GM19372 (cell line): ENCODE measurements around the gene ZNF808.
A peak's percentile ranks its signal among the peaks of the same experiment; 100 is the strongest.
"Not testable (repeated sequence)": the region's sequence is repeated elsewhere in the genome, so short reads cannot be mapped to it uniquely, and the experiment has no call there.

ENCODE experiments used
- ATAC-seq: cut with Tn5 transposase; IDR thresholded peaks from one replicate; pipeline ENCODE4 v1.9.1; 2021; ENCODE audit warnings: mild to moderate bottlenecking, low read depth, moderate library complexity; ENCODE audit not compliant: unreplicated experiment

ZNF808 gene

GRCh38 chr19:52527134-52527955 is at the start of gene ZNF808:
ZNF808 (plus strand) TSS chr19:52527668; CDS start chr19:52543285, 15,617 bp downstream.
- peak; percentile 80 for ATAC-seq

GRCh38 chr19:52484111-52484743 is 43.2 kb upstream of the ZNF808 start:
- not testable (repeated sequence) for ATAC-seq

DNA sequence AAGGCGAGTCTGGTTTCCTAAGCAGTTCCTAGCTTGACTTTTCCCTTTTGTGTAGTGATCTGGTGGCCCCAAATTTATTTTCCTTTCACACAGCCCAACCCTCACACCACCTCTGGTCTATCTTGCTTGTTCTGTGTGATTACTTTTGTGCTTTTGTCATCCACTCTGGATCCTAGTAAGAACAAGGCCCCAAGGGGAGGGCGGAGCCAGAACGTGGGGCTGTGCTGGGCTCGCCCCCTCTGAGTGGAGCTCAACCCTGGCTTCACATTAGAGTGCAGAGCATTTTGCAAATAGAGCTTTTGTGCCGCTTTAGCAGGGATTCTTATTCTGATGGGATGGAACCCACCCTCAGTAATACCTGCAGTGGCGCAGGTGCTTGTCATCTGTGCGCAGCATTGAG is 42.4 kb upstream of the ZNF808 start:
- not testable (repeated sequence) for ATAC-seq

- not testable (repeated sequence) for ATAC-seq
These were observed 41.8 kb upstream of the ZNF808 start for GRCh38 chr19:52485561-52486240.

DNA sequence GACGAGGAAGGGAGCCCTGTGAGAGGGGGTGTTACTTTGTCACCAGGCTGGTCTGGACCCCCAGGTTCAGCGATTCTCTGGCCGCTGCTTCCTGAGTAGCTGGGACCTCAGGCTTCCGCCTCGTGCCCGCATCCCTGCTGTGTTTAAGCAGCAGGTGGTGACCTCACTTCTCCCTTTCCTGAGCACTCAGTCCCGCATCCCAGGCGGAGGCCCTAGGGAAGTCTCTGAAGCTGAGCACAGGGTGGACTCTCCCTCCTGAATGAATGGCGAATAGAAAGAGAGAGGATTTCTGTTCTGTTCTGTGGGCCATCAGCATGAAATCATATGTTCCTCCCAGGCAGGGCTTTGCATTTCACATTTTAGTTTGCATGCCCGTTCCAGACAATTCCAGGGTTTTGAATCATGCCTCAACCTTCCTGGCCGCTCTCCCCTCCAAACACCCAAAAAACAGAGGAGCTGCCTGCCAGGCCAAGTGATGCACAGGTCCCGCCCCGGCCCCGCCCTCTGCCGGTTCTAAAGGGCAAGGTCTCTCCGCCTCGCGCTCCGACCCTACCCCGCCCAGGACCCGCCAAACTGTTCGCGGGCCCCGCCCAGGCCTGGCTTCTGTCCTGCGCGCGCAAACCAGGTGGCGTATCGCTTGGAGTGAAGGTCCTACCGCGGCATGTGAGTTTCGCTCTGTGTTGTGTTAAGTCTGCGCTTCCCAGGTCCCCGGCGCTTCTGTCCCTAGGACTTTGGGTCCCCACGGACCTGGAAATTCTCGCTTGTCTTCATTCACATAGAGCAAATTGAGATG is 35.1 kb upstream of the ZNF808 start:
- ATAC-seq: no peak

DNA sequence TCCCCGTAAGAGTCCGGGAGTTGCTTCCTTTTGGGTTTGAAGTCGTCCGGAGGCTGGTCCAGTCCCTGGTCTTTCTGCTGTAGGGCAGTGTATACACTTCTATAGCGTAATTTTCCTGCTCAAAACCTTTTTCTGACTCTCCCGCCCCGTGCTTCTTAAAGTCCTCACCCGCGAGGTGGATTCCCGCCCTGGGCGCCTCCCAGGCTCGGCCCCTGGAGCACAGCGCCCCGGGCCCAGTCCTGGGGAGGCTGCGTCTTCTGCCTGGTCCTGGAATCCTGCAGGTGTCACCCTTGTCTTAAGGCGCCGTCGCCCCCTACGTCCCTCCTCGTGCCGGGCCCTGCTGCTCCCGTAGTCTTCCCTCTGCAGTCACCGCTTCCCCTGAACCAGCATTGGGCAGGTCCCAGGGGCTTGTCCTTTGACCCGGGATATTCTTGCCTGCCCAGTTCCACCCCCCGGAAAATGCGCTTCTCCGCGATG is 34.4 kb upstream of the ZNF808 start:
- ATAC-seq: no peak

DNA sequence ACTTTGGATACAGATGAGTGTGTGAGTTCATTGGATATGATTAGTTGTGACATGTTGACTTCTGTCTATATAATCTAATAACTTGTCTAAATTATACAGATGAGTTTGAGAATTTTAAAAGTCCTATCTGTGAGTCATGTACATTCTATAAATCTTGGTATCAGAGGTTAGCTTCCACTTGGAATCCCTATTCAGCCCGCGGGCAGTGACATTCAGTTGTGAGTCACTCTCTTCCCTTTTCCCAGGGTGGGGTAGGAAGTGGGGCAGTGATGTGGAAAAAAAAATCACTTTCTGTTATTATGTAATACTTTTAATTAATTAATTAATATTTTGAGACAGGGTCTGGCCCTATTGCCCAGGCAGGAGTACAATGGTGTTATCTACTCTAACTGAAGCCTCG is 33.0 kb upstream of the ZNF808 start:
- ATAC-seq: no peak

- no peak for ATAC-seq
These were observed 28.9 kb upstream of the ZNF808 start for GRCh38 chr19:52498571-52498970.

GRCh38 chr19:52500474-52500873 is 27.0 kb upstream of the ZNF808 start:
- not testable (repeated sequence) for ATAC-seq

DNA sequence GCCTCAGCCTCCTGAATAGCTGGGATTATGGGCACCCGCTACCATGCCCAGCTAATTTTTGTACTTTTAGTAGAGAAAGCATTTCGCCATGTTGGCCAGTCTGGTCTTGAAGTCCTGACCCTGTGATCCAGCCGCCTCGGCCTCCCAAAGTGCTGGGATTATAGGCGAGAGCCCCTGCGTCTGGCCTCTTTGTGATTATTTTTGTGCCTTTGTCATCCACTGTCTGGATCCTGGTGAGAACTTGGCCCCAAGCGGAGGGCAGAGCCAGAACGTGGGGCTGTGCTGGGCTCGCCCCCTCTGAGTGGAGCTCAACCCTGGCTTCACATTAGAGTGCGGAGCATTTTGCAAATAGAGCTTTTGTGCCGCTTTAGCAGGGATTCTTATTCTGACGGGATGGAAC is 26.5 kb upstream of the ZNF808 start:
- not testable (repeated sequence) for ATAC-seq

GRCh38 chr19:52507266-52507665 is 20.2 kb upstream of the ZNF808 start:
- no peak for ATAC-seq

DNA sequence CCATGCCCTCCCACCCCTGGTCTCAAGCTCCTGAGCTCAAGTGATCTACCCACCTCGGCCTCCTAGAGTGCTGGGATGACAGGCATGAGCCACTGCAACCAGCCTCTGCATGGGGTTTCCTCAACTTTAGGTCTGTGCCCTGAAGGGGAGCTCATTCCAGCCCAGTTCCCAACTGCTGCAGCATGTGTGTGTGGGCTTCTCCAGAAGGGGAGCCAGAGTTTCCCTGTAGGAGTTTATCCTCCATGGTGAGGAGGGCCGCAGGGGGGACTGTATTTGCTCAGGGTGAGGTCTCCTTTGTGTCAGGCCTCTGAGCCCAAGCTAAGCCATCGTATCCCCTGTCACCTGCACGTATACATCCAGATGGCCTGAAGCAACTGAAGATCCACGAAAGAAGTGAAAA is 11.3 kb upstream of the ZNF808 start:
- ATAC-seq: no peak

- no peak for ATAC-seq
These were observed 8.8 kb upstream of the ZNF808 start for GRCh38 chr19:52518646-52519045.

GRCh38 chr19:52519175-52519574 is 8.3 kb upstream of the ZNF808 start:
- ATAC-seq: not testable (repeated sequence)

DNA sequence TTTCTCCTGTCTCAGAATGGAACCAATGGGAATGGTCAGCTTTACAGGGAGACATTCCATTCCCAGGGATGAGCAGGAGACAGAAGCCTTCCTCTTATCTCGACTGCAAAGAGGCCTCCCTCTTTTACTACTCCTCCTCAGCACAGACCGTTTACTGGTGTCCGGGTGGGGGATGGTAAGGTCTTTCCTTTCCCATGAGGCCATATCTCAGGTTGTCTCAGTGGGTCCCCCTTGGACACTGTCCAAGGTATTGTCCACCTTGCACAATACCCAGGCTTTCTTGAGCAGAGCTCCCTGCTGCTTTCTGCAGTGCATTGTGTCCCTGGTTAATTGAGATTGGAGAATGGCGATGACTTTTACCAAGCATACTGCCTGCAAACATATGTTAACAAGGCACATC is 7.5 kb upstream of the ZNF808 start:
- ATAC-seq: no peak

- no peak for ATAC-seq
These were observed 4.9 kb upstream of the ZNF808 start for GRCh38 chr19:52522551-52522950.

DNA sequence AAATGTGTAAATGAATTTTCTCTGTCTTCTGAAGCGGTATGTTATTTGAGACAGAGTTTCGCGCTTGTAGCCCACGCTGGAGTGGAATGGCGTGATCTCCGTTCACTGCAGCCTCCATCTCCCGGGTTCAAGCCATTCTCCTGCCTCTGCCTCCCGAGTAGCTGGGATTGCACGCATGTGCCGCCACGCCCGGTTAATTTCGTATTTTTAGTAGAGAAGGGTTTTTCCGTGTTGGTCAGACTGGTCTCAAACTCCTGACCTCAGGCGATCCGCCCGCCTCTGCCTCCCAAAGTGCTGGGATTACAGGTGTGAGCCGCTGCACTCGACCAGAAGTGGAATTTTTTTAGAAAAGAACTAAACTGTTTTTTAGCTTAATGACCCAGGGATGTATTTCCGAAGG is 3.4 kb upstream of the ZNF808 start:
- no peak for ATAC-seq

GRCh38 chr19:52527956-52528351 is 486 bp downstream of the ZNF808 start:
- peak; percentile 15 for ATAC-seq

DNA sequence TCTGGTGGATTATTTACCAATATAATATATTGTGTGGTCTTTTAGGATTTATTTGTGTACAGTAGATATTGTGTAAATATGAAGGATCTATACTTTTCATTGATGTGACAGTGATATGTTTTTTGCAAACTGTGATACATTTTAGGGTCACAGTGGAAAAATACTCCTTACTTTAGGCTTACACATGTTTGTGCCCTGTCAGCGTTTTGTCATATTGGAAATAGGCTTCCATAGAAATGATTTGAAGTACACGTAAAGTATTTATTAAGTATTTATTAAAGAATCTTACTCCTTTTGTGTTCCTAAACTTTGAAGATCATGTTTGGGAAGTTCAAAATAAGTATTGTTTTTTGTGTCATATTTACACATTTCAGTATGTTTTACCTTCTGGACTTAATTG is 5.0 kb downstream of the ZNF808 start:
- no peak for ATAC-seq

DNA sequence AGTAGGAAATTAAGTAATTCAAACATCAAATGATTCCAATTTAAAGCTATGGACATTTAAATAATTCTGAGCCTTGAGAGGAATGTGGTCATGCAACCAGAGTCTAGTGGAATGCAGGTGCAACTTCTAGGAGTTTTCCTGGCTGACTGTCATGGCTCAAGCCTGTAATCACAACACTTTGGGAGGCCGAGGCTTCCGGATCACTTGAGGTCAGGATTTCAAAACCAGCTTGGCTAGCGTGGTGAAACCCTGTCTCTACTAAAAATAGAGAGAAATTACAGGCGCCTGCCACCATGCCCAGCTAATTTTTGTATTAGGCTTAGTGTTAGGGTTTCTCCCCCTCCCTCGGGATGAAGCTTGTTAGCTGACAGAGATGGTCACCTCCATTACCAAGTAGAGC is 6.4 kb downstream of the ZNF808 start:
- ATAC-seq: no peak
